ENCODE results near the gene GOLGA8M. TPM values are rescaled to one million over a fixed set of nuclear protein-coding genes. Genes with fewer than 3 reads are reported as not detected.

Gene GOLGA8M, protein sequence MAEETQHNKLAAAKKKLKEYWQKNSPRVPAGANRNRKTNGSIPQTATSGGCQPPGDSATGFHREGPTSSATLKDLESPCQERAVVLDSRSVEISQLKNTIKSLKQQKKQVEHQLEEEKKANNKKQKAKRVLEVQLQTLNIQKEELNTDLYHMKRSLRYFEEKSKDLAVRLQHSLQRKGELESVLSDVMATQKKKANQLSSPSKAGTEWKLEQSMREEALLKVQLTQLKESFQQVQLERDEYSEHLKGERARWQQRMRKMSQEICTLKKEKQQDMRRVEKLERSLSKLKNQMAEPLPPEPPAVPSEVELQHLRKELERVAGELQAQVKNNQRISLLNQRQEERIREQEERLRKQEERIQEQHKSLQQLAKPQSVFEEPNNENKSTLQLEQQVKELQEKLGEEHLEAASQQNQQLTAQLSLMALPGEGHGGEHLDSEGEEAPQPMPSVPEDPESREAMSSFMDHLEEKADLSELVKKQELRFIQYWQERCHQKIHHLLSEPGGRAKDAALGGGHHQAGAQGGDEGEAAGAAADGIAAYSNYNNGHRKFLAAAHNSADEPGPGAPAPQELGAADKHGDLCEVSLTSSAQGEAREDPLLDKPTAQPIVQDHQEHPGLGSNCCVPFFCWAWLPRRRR
- 1.6 TPM in 1 of 2 replicates, not detected in the other for total RNA-seq

DNA sequence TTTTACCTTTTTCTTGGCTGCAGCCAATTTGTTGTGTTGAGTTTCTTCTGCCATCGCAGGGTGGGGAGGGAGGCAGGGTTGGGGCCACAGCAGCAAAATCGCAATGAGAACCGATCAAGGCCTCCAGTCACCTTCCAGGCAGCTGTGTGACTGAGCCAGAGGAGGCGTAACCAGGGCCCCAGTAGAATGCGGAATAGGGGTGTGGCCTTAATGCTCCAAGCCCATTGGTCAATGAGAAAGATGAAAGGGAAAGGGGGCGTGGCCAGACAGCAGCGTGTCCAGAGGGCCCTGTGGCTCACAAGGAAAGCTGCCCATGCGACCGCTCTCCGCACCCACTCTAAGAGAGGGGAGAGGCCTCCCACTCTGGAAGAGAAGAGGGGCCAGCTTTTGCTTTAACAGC is at the start of gene GOLGA8M:
GOLGA8M (minus strand) TSS at position 152 of the 400 bp plus-strand sequence; CDS start at position 54, 98 bp downstream.

Small RNA genes lying within 50 kb of the gene (small RNA-seq; reads per million reads assigned to genes)
- not detected for gene RN7SL719P

Other genes with a start within 250 kb of the GOLGA8M start
- not detected in 2 replicates for gene GOLGA8G, start 179.4 kb downstream of the GOLGA8M start, total RNA-seq
- gene GOLGA6L25, start 158.9 kb downstream of the GOLGA8M start, total RNA-seq = not detected in 2 replicates
- gene GOLGA6L7, start 136.2 kb upstream of the GOLGA8M start, total RNA-seq = not detected in 2 replicates
- gene APBA2, start 173.6 kb upstream of the GOLGA8M start, total RNA-seq = 19.0 and 24.2 TPM in 2 replicates

All from vein endothelial cell (primary cell).